HL-60 (cell line): ENCODE measurements around the gene FOSB.

ENCODE experiments used
- CTCF ChIP-seq: IDR thresholded peaks from one replicate; pipeline ENCODE4 v1.5.1; 2011; ENCODE audit warnings: low read length, control low read depth, inconsistent platforms; ENCODE audit not compliant: insufficient read depth
- POLR2AphosphoS5 ChIP-seq: IDR thresholded peaks from 2 replicates; pipeline ENCODE4 v1.6.1; 2012; ENCODE audit warnings: low read depth
- SPI1 ChIP-seq: IDR thresholded peaks from 2 replicates; pipeline ENCODE4 v1.6.1; 2012; ENCODE audit warnings: low read depth, mild to moderate bottlenecking, borderline replicate concordance

- TF ChIP-seq CTCF, result no peak
- no peak for TF ChIP-seq SPI1
- TF ChIP-seq POLR2AphosphoS5, result no peak
These were observed 711 bp upstream of the FOSB start for GRCh38 chr19:45467115-45467455.
